HEK293 (cell line): ENCODE results near the gene COL18A1.

Source experiments
- CTCF ChIA-PET: fragments of 350-600 bp; formaldehyde crosslinking; extraction: SDS; loops from one replicate; lab custom pipeline; 2021; ENCODE audit warnings: antibody characterized with exemption; lab: Yijun Ruan, JAX
- POLR2A ChIA-PET: fragments of 300-600 bp; formaldehyde crosslinking; extraction: SDS; loops from one replicate; lab custom pipeline; 2020; ENCODE audit warnings: antibody characterized with exemption, inconsistent platforms; lab: Yijun Ruan, JAX
- H3K27ac ChIP-seq: fragments of 200-500 bp; sonication (Bioruptor generic); 2 replicates; pipeline ENCODE4 v1.5.1; 2014; ENCODE audit warnings: low read depth, low read length, control low read depth, inconsistent platforms; ENCODE audit errors: extremely low read depth
- H3K36me3 ChIP-seq, 2 experiments: fragments of 200-500 bp in 1 of 2; sonication (Bioruptor generic) in 1 of 2; 1 replicate in 1 of 2; 2 replicates in 1 of 2; pipeline ENCODE4 v1.5.1; 2014 to 2017; ENCODE audit warnings: inconsistent platforms in 2 of 2, low read length in 2 of 2; ENCODE audit not compliant: control insufficient read depth in 2 of 2, insufficient read depth in 1 of 2
- H3K4me1 ChIP-seq: fragments of 200-500 bp; sonication (Bioruptor generic); 2 replicates; pipeline ENCODE4 v1.5.1; 2014; ENCODE audit warnings: mild to moderate bottlenecking, low read length, inconsistent platforms; ENCODE audit not compliant: control insufficient read depth, insufficient read depth
- H3K4me3 ChIP-seq: 2 replicates; pipeline ENCODE4 v1.5.1; 2011; ENCODE audit warnings: low read depth, mild to moderate bottlenecking, control low read depth, low read length, moderate library complexity
- H3K9me3 ChIP-seq: fragments of 200-500 bp; sonication (Bioruptor generic); 2 replicates; pipeline ENCODE4 v1.5.1; 2014; ENCODE audit warnings: low read depth, low read length, inconsistent platforms; ENCODE audit not compliant: control insufficient read depth, insufficient read depth
- KLF7 ChIP-seq: fragments of 450-650 bp; formaldehyde crosslinking; IDR thresholded peaks from 2 replicates; pipeline ENCODE4 v1.5.1; 2016; ENCODE audit warnings: missing biosample characterization, missing genetic modification characterization, borderline replicate concordance
- KLF8 ChIP-seq: fragments of 450-650 bp; formaldehyde crosslinking; IDR thresholded peaks from 2 replicates; pipeline ENCODE4 v1.5.1; 2016; ENCODE audit warnings: missing biosample characterization, missing genetic modification characterization
- MYNN ChIP-seq: fragments of 450-650 bp; formaldehyde crosslinking; IDR thresholded peaks from 2 replicates; pipeline ENCODE4 v1.5.1; 2016; ENCODE audit warnings: missing biosample characterization, missing genetic modification characterization, borderline replicate concordance
- PATZ1 ChIP-seq: fragments of 450-650 bp; formaldehyde crosslinking; IDR thresholded peaks from 2 replicates; pipeline ENCODE4 v1.5.1; 2016; ENCODE audit warnings: missing biosample characterization, missing genetic modification characterization
- PRDM4 ChIP-seq: fragments of 450-650 bp; formaldehyde crosslinking; IDR thresholded peaks from 2 replicates; pipeline ENCODE4 v1.5.1; 2017; ENCODE audit warnings: missing biosample characterization, missing genetic modification characterization
- SALL2 ChIP-seq: fragments of 450-650 bp; formaldehyde crosslinking; IDR thresholded peaks from 2 replicates; pipeline ENCODE4 v1.5.0; 2017; ENCODE audit warnings: missing biosample characterization, mild to moderate bottlenecking, missing genetic modification characterization, borderline replicate concordance
- ZBTB7A ChIP-seq: fragments of 450-650 bp; formaldehyde crosslinking; IDR thresholded peaks from 2 replicates; pipeline ENCODE4 v1.5.1; 2016; ENCODE audit warnings: low read depth, missing biosample characterization, missing genetic modification characterization
- ZNF148 ChIP-seq: fragments of 450-650 bp; formaldehyde crosslinking; IDR thresholded peaks from 2 replicates; pipeline ENCODE4 v1.5.0; 2017; ENCODE audit warnings: missing biosample characterization, missing genetic modification characterization, borderline replicate concordance
- ZNF37A ChIP-seq: fragments of 450-650 bp; IDR thresholded peaks from 2 replicates; pipeline ENCODE4 v1.5.1; 2018; ENCODE audit warnings: missing biosample characterization, missing genetic modification characterization
- ZNF48 ChIP-seq: fragments of 450-650 bp; formaldehyde crosslinking; IDR thresholded peaks from 2 replicates; pipeline ENCODE4 v1.5.1; 2016; ENCODE audit warnings: missing biosample characterization, missing genetic modification characterization
- ZNF510 ChIP-seq: fragments of 450-650 bp; formaldehyde crosslinking; IDR thresholded peaks from 2 replicates; pipeline ENCODE4 v1.5.1; 2018; ENCODE audit warnings: mild to moderate bottlenecking, missing genetic modification characterization, missing biosample characterization; ENCODE audit not compliant: insufficient replicate concordance
- ZNF580 ChIP-seq: fragments of 450-650 bp; formaldehyde crosslinking; IDR thresholded peaks from 2 replicates; pipeline ENCODE4 v1.5.1; 2016; ENCODE audit warnings: missing biosample characterization, missing genetic modification characterization
- ZNF610 ChIP-seq: fragments of 450-650 bp; formaldehyde crosslinking; IDR thresholded peaks from 2 replicates; pipeline ENCODE4 v1.5.1; 2016; ENCODE audit warnings: missing biosample characterization, missing genetic modification characterization, borderline replicate concordance
- ZNF621 ChIP-seq: fragments of 450-650 bp; formaldehyde crosslinking; IDR thresholded peaks from 2 replicates; pipeline ENCODE4 v1.5.1; 2017; ENCODE audit warnings: missing biosample characterization, missing genetic modification characterization
- ZNF629 ChIP-seq: fragments of 450-650 bp; formaldehyde crosslinking; IDR thresholded peaks from 2 replicates; pipeline ENCODE4 v1.5.1; 2017; ENCODE audit warnings: missing biosample characterization, missing genetic modification characterization
- ZNF692 ChIP-seq: fragments of 450-650 bp; formaldehyde crosslinking; IDR thresholded peaks from 2 replicates; pipeline ENCODE4 v1.5.1; 2016; ENCODE audit warnings: missing biosample characterization, missing genetic modification characterization
- ZNF76 ChIP-seq: fragments of 450-650 bp; formaldehyde crosslinking; IDR thresholded peaks from 2 replicates; pipeline ENCODE4; 2016; ENCODE audit warnings: low read depth, missing biosample characterization, missing genetic modification characterization, borderline replicate concordance
- ZSCAN30 ChIP-seq: fragments of 450-650 bp; IDR thresholded peaks from 2 replicates; pipeline ENCODE4 v1.5.1; 2018; ENCODE audit warnings: missing biosample characterization, mild to moderate bottlenecking, missing genetic modification characterization, moderate library complexity
- ZXDB ChIP-seq: fragments of 450-650 bp; formaldehyde crosslinking; IDR thresholded peaks from 2 replicates; pipeline ENCODE4 v1.5.1; 2016; ENCODE audit warnings: missing biosample characterization, missing genetic modification characterization
- TF ChIP-seq, protein P1 (sequence below): fragments of 450-650 bp; formaldehyde crosslinking; IDR thresholded peaks from 2 replicates; pipeline ENCODE4 v1.5.1; 2016; ENCODE audit warnings: missing biosample characterization, missing genetic modification characterization
- TF ChIP-seq, protein P2 (sequence below): fragments of 450-650 bp; formaldehyde crosslinking; IDR thresholded peaks from 2 replicates; pipeline ENCODE4 v1.5.1; 2016; ENCODE audit warnings: missing biosample characterization, missing genetic modification characterization

The COL18A1 gene

GRCh38 chr21:45562402-45562801, 157.4 kb downstream of the COL18A1 start (continued):
- TF ChIP-seq, protein P1, sequence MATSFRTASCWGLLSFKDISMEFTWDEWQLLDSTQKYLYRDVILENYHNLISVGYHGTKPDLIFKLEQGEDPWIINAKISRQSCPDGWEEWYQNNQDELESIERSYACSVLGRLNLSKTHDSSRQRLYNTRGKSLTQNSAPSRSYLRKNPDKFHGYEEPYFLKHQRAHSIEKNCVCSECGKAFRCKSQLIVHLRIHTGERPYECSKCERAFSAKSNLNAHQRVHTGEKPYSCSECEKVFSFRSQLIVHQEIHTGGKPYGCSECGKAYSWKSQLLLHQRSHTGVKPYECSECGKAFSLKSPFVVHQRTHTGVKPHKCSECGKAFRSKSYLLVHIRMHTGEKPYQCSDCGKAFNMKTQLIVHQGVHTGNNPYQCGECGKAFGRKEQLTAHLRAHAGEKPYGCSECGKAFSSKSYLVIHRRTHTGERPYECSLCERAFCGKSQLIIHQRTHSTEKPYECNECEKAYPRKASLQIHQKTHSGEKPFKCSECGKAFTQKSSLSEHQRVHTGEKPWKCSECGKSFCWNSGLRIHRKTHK (tag by site-specific recombination): no peak
- no peak for TF ChIP-seq ZNF148 (tag by site-specific recombination)
- no peak for TF ChIP-seq KLF7
- no peak for TF ChIP-seq ZNF692 (tag by site-specific recombination)
- TF ChIP-seq ZXDB (tag by site-specific recombination): no peak

GRCh38 chr21:45562965-45563364, 158.0 kb downstream of the COL18A1 start:
- Histone ChIP-seq H3K4me1 (no peaks in the 10 kb centered on the region), H3K27ac (no peak overlapping the region), H3K36me3 (no peaks in the 10 kb centered on the region), H3K4me3 (no peak overlapping the region), H3K9me3 (no peaks in the 10 kb centered on the region)
- CTCF ChIA-PET: interaction anchor here (1.3 kb wide), 1 partner anchor 33 kb away, joined by 9 read pairs; no protein-coding TSS in a partner anchor
- POLR2A ChIA-PET: no interaction called here
- no peak for TF ChIP-seq ZNF510
- no peak for TF ChIP-seq ZNF580 (tag by site-specific recombination)
- TF ChIP-seq ZNF37A: no peak
- no peak for TF ChIP-seq PRDM4 (tag by site-specific recombination)
- no peak for TF ChIP-seq ZNF621 (tag by site-specific recombination)
- no peak for TF ChIP-seq ZBTB7A (tag by site-specific recombination)
- no peak for TF ChIP-seq ZNF610 (tag by site-specific recombination)
- TF ChIP-seq ZSCAN30 (tag by site-specific recombination): no peak
- no peak for TF ChIP-seq PATZ1 (tag by site-specific recombination)
- no peak for TF ChIP-seq ZNF48 (tag by site-specific recombination)
- no peak for TF ChIP-seq ZNF76
- TF ChIP-seq KLF8: no peak
- TF ChIP-seq, protein P2, sequence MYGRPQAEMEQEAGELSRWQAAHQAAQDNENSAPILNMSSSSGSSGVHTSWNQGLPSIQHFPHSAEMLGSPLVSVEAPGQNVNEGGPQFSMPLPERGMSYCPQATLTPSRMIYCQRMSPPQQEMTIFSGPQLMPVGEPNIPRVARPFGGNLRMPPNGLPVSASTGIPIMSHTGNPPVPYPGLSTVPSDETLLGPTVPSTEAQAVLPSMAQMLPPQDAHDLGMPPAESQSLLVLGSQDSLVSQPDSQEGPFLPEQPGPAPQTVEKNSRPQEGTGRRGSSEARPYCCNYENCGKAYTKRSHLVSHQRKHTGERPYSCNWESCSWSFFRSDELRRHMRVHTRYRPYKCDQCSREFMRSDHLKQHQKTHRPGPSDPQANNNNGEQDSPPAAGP (tag by site-specific recombination): no peak
- no peak for TF ChIP-seq SALL2 (tag by site-specific recombination)
- no peak for TF ChIP-seq MYNN (tag by site-specific recombination)
- no peak for TF ChIP-seq ZNF629
